KMS-11 (cell line): ENCODE data around the gene ZNF66.
"Not testable (repeated sequence)": the region's sequence is repeated elsewhere in the genome, so short reads cannot be mapped to it uniquely, and the experiment has no call there.

Experiments
- H2AFZ ChIP-seq: fragments of 200-600 bp; sonication (generic); 2 replicates; pipeline ENCODE4 v1.6.1; 2016; ENCODE audit warnings: antibody characterized with exemption, mixed run types, low read depth
- H3K27ac ChIP-seq: fragments of 200-600 bp; sonication (generic); 2 replicates; pipeline ENCODE4 v1.6.1; 2016; ENCODE audit warnings: mild to moderate bottlenecking, mixed run types
- H3K27me3 ChIP-seq: fragments of 200-600 bp; sonication (generic); 2 replicates; pipeline ENCODE4 v1.6.1; 2017; ENCODE audit warnings: mild to moderate bottlenecking, low read depth, mixed run types, moderate library complexity; ENCODE audit not compliant: insufficient read depth
- H3K36me3 ChIP-seq: fragments of 200-600 bp; sonication (generic); 2 replicates; pipeline ENCODE4 v1.6.1; 2017; ENCODE audit warnings: mild to moderate bottlenecking, mixed run types; ENCODE audit not compliant: insufficient read depth
- H3K4me1 ChIP-seq: fragments of 200-600 bp; sonication (generic); 2 replicates; pipeline ENCODE4 v1.6.1; 2016; ENCODE audit warnings: mild to moderate bottlenecking, low read depth, mixed run types; ENCODE audit not compliant: poor library complexity, severe bottlenecking
- H3K4me2 ChIP-seq: fragments of 200-600 bp; sonication (generic); 2 replicates; pipeline ENCODE4 v1.7.0; 2016; ENCODE audit warnings: mild to moderate bottlenecking, mixed run types
- H3K4me3 ChIP-seq: fragments of 200-600 bp; sonication (generic); IDR thresholded peaks from 2 replicates; pipeline ENCODE4 v1.6.1; 2017; ENCODE audit warnings: low read depth, low read length, mixed read lengths; ENCODE audit not compliant: insufficient read depth
- H3K79me2 ChIP-seq: fragments of 200-600 bp; sonication (generic); 2 replicates; pipeline ENCODE4 v1.6.1; 2016; ENCODE audit warnings: low read depth, mixed run types; ENCODE audit not compliant: insufficient read depth
- H3K9ac ChIP-seq: fragments of 200-600 bp; sonication (generic); 2 replicates; pipeline ENCODE4 v1.6.1; 2016; ENCODE audit warnings: mild to moderate bottlenecking, mixed run types
- H4K20me1 ChIP-seq: fragments of 200-600 bp; sonication (generic); 2 replicates; pipeline ENCODE4 v1.6.1; 2016; ENCODE audit warnings: mild to moderate bottlenecking, mixed run types; ENCODE audit not compliant: insufficient read depth
- TF ChIP-seq, protein P1 (sequence below): fragments of 200-600 bp; sonication (generic); conservative IDR thresholded peaks from 2 replicates; pipeline ENCODE4 v1.6.1; 2017; ENCODE audit warnings: low read depth, mild to moderate bottlenecking, antibody characterized with exemption, low read length, moderate library complexity, mixed read lengths

Gene ZNF66

DNA sequence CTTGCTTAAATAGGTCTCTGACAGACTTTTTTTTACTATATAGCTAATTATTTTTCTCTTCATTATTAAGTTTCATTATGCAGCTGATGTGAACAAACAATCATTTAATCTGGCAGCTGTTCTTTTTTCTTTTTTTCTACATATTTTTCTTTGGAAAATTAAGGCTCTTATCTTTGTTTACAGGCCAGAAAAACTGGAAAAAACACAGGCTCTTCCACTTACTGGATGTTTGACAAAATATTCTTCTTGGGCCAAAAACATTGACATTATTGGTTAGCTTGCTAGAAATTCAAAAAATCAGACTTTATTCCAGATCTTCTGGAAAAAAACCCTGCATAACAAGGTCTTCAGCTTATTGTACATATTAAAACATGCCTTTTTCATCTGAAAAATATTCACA, 15.7 kb downstream of the ZNF66 start:
- Histone ChIP-seq H3K36me3 (no peaks in the 10 kb centered on the region), H3K9ac (no peak overlapping the region), H3K27me3 (no peaks in the 10 kb centered on the region), H3K4me3 (no peak overlapping the region), H3K4me2 (no peak overlapping the region), H3K4me1 (no peaks in the 10 kb centered on the region), H3K79me2 (no peaks in the 10 kb centered on the region), H3K27ac (no peak overlapping the region), H4K20me1 (no peaks in the 10 kb centered on the region), H2AFZ (no peak overlapping the region)
- TF ChIP-seq, protein P1, sequence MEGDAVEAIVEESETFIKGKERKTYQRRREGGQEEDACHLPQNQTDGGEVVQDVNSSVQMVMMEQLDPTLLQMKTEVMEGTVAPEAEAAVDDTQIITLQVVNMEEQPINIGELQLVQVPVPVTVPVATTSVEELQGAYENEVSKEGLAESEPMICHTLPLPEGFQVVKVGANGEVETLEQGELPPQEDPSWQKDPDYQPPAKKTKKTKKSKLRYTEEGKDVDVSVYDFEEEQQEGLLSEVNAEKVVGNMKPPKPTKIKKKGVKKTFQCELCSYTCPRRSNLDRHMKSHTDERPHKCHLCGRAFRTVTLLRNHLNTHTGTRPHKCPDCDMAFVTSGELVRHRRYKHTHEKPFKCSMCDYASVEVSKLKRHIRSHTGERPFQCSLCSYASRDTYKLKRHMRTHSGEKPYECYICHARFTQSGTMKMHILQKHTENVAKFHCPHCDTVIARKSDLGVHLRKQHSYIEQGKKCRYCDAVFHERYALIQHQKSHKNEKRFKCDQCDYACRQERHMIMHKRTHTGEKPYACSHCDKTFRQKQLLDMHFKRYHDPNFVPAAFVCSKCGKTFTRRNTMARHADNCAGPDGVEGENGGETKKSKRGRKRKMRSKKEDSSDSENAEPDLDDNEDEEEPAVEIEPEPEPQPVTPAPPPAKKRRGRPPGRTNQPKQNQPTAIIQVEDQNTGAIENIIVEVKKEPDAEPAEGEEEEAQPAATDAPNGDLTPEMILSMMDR, result no peak

DNA sequence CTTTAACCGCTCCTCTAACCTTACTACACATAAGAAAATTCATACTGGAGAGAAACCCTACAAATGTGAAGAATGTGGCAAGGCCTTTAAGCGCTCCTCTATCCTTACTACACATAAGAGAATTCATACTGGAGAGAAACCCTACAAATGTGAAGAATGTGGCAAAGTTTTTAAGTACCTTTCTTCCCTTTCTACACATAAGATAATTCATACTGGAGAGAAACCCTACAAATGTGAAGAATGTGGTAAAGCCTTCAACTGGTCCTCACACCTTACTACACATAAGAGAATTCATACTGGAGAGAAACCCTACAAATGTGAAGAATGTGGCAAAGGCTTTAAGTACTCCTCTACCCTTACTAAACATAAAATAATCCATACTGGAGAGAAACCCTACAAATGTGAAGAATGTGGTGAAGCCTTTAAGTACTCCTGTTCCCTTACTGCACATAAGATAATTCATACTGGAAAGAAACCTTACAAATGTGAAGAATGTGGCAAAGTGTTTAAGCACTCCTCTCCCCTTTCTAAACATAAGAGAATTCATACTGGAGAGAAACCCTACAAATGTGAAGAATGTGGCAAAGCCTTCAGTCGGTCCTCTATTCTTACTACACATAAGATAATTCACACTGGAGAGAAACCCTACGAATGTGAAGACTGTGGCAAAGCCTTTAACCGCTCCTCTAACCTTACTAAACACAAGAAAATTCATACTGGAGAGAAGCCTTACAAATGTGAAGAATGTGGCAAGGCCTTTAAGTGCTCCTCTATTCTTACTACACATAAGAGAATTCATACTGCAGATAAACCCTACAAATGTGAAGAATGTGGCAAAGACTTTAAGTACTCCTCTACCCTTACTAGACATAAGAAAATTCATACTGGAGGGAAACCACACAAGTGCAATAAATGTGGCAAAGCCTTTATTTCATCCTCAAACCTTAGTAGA, 30.5 kb downstream of the ZNF66 start:
- not testable (repeated sequence) for H3K27ac ChIP-seq, H3K4me2 ChIP-seq, H4K20me1 ChIP-seq, H3K9ac ChIP-seq, H3K27me3 ChIP-seq, H3K4me1 ChIP-seq, H2AFZ ChIP-seq, H3K36me3 ChIP-seq, H3K79me2 ChIP-seq, H3K4me3 ChIP-seq

DNA sequence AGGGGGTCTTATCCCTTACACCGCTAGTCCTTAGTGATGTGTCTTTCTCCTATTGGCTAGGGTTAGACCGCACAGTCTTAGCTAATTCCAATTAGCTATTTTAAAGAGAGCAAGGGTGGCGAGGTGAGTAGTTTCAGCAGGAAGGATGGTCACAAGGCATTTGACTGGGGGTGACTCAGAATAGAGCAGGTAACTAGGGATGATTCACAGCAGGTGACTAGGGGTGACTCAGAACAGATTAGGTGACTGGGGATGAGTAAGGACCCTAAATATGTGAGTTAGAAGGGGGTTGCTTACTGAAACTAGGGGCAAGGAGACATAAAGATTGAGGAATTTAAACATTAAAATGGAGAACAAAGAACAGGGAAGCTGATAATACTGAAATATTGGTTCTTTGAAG, 64.3 kb downstream of the ZNF66 start:
- Histone ChIP-seq H3K4me2 (no peak overlapping the region), H3K27ac (no peak overlapping the region), H4K20me1 (no peaks in the 10 kb centered on the region), H3K4me3 (no peak overlapping the region), H3K4me1 (no peaks in the 10 kb centered on the region), H3K36me3 (no peaks in the 10 kb centered on the region), H3K79me2 (no peaks in the 10 kb centered on the region), H3K27me3 (no peaks in the 10 kb centered on the region), H3K9ac (no peak overlapping the region), H2AFZ (no peak overlapping the region)
- TF ChIP-seq, protein P1, result no peak
